OCI-M1 (cell line): ENCODE results near the gene PTPRE.

Experiments used
- DNase-seq: peaks from one replicate; lab custom pipeline; 2025; lab: John Stamatoyannopoulos, UW

The PTPRE gene

DNA sequence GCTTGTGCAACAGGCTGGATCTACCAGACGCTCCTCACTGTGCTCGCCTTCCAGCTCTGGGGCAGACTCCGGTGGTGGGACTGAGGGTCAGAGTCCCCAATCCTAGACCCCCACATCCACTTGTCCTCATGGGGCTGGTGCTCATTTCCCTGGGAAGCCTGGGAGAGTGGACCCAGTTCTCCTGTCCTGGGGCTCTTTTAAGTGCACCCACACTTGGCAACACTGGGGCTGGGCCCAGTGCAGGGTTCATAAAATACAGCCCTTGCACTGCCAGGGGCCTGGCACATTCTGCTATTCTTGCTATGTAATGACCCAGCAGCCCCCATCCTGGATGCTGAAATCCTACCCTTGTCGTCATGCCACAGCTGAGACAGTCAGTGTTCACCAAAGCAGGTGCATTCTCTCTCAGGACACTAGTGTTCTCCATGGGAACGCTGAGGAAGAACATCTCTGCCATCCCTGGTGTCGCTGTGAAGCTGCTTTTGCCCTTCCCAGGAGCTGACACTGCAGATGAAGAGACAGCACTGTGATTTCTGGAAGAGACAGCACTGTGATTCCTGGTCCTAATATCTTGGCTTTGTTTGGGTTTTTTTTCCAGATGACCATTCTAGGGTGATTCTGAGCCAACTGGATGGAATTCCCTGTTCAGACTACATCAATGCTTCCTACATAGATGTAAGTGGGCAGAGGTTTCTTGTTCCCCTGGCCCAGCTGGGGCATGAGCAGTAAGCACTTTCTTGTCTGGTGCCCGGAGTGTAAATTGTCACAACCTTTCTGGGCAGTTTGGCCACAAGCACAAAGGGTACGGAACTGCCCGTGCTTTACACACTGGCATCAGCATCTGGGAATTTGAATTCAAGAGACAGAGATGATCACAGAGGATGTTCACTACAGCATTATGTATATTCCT is 153.7 kb downstream of the PTPRE start:
- no peak for DNase-seq

DNA sequence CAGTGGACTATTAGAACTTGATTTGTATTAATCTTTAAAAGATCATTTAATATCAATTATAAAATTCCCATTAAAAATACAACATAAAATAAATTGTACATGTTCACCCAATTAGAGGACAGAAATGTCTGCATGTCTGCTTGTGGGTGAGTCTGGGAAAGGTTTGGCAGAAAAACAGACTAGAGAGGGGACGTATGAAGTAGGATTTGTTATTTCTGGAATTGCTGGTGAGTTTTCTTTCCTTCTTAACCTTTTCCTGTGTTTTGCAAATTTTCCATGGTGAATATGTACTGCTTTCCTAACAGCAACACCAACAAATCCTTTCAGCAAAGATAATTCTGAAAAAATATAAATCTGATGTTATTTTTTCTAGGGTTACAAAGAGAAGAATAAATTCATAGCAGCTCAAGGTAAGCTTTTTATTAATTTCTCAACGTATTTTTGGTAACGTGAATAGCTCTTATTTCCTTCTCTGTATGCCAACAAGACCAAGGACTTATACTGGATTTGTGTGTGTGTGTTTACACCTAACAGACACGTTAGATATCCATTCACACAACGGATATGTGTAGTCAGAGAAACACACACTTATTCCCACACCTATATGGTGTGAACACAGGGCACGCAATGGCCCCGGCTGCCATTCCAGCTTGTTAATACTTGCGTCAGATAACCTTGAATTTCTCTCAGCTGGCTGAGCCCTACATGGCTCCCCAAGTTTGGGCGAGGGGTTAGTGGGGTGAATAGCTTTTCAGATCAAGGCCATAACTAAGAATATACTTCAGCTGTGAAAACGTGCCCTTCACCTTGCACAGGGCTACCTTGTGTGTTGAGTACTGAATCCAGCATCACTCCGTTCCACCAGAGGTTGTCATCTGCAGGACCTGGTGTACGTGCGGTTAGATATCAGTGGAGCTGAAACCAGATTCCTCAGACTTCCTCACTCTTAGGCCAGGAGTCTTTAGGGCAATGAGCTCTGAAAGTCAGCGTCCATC is 154.7 kb downstream of the PTPRE start:
- no peak for DNase-seq

DNA sequence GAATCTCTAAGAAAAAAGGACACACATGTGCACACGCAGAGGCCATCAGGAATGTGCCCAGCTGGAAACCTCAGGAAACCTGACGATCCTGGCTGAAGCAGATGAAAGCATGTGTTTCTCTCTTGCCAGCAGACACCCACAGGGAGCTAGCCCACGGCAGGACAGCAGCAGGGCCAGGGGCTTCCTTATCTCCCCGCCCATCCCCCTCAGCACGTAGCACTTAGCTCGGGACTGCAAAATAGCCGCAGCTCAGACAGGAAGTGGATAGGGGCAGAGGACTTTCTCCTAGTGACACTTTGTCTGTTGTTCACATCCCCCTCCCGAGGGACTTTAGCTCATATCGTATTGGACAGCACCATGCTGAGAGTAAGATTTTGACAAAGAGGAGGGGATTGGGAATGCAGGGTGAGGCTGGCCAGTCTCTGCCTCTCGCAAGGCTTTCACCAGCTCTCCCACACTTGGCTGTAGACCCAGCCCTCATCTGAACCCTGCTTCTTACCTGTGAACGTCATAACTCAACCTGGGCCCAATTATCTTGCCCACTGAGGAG is 155.5 kb downstream of the PTPRE start:
- no peak for DNase-seq

DNA sequence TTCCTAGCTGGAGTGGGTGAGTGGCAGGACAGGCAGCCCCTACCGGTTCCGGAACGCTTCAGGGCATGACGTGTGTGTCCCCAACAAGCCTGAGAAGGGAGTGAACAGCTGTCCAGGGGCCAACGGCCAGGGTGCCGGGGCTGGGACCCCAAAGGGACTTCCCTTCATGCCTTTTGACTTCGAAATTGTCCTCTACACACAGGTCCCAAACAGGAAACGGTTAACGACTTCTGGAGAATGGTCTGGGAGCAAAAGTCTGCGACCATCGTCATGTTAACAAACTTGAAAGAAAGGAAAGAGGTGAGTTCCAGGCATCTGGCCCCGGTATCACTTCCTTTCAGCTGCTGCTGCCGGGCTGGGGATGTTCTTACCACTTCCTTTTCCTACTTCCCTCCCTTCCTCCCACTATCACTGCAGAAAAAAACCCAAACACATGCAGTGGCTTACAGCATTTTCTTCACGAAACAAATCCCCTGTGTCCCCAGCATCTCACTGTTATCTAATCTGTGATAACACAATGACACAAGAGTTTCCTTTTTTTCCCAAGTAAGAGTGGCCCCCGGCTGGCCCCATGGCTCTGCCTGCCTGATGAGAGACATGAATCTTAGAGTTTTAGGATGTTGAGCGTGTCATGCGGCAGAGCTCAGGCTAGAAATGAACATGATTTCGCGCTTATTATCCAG is 156.1 kb downstream of the PTPRE start:
- peak; percentile 19 for DNase-seq

DNA sequence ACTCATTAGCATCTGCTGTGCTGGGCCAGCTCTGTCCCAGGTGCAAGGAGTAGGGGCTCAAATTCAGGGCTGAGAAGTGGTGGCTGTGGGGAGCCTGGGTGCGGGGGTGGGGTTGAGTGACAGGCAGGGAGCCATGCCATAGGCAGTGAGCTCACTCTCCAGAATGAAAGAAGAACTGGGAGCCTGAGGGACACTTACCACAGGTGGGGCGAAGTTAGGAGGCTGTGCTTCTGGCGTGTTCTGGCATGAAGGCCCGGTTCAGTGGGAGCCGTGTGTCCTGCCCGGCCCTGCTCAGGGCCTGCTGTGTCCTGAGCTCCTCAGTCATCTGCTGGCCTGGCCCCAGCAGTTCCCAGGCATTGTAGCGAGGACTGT is 156.8 kb downstream of the PTPRE start:
- no peak for DNase-seq

DNA sequence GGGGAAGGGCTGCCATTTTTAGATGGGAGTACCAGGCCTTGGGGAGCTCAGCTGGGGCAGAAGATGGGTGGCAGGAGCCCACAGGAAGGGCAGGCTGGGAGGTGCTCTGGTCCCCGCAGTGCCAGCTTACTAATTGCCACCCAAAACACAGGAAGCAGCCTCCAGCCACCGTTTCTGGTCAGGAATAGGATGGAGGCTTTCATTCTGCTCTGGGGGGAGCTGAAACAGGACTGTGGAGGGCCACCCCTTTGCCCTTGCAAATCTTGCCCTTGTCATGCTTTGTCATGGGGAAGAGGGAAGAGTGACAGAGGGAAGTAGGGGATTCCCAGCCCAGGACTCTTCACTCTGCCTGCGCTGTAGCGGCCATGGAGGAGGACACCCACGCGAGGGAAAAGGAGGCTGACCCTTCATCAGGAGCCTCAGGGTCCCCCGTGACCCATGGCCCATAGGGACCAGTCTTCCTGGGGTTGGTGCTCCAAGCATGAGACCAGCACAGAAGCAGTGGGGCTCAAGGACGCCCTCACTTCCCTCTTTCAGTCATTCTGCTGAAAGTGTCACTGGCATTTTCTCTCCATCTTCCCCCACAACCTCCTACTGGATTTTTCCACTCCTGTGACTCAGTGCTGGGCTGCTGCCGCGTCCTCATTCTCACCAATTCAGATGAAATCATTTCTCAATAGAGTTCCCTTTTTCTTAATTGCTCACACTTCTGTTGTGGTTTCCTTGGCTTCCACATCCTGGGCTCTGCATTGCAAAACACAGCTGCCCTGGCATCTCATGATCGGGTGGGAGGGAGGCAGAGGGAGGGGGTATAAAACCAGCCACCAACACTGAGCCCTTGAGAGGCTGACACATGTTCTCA is 157.4 kb downstream of the PTPRE start:
- DNase-seq: peak; percentile 84

DNA sequence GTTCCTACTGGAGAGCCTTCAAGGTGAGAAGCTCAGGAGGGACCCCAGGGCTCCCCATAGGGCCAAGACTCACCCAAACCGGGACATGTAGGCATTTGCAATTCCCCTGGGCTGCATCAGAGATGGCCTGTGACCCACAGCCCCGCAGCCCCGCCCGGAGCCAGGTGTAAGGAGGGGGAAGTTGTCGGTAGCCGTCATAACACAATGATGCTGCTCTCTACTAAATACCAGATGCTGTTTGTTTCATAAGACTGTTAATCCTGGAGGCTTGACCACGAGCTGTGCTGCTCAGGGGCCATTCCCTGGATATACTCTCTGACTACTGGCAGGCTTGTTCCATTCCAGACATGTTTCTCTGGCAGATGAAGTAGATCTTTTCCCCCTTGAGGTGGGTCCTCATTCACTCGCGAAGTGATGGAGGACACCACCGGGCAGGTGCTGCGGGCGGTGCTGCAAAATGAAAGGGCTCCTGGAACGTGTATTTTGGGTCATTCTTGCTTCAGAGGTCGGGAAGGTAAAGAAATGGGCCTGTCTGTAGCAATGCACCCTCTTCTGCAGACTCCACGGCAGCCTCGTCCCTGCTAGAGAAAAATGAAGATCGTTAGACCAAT is 158.2 kb downstream of the PTPRE start:
- no peak for DNase-seq

DNA sequence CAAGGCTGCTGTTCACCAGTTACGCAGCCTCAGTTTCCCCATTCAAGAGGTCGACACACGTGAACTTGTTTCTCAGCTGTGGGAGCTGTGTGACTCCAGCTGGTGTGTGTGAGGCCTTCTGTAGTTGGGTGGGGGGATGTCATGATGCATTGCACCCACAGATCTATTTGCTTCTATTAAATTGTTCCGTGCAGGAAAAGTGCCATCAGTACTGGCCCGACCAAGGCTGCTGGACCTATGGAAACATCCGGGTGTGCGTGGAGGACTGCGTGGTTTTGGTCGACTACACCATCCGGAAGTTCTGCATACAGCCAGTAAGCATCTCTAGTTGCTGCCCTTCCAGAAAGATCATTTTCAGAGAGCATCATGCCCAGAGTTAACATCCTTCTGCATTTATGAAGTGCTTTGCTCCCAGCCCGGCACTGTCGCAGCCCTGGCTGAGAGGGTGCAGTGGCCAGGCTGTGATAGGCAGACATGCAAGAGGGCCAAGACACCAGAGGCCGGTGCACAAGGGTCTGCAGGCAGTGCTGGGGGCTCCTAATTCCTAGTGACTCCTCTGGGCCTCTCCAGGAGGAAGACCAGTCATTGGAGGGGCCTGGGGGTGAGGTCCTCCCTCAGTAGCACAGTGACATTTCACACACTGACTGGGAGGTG is 159.1 kb downstream of the PTPRE start:
- no peak for DNase-seq

DNA sequence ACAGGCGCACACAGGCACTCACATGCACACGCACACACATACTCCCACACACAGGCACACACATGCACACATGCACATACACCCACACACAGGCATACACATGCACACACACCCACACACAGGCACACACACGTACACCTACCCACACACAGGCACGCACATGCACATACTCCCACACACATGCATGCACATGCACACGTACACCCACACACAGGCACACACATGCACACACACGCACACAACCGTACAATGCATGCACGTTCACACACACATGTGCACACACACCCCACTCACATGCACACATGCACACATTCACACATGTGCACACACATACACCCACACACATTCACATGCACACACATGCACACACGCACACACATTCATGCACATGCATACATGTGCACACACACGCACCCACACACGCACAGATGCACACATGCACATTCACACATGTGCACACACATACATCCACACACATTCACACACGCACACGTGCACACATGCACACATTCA is 160.0 kb downstream of the PTPRE start:
- no peak for DNase-seq

DNA sequence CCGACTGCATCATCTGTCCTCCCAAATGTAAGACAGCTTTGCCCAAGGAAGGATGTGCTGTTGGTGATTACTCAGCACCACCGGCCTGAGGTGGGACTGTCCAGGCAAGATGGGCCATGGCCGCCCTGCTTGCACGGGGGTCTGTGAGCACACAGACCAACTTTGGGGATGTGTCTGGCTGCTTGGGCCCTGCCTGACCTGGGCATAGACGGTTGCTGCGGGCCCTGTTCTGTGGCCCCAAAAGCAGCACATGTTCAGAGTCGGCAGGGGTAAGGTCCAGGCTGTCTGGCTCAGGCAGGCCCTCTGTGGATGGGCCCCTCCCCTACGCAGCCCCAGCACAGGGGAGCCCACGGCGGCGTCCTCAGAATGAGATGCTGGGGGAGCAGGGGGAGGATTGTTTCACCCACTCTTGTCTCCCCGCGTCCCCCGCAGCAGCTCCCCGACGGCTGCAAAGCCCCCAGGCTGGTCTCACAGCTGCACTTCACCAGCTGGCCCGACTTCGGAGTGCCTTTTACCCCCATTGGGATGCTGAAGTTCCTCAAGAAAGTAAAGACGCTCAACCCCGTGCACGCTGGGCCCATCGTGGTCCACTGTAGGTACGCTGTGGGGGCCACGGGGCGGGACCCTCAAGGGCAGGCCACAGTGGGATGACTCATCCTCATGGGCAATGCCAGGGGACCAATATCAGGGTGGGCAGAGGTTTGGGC is 160.9 kb downstream of the PTPRE start:
- no peak for DNase-seq

DNA sequence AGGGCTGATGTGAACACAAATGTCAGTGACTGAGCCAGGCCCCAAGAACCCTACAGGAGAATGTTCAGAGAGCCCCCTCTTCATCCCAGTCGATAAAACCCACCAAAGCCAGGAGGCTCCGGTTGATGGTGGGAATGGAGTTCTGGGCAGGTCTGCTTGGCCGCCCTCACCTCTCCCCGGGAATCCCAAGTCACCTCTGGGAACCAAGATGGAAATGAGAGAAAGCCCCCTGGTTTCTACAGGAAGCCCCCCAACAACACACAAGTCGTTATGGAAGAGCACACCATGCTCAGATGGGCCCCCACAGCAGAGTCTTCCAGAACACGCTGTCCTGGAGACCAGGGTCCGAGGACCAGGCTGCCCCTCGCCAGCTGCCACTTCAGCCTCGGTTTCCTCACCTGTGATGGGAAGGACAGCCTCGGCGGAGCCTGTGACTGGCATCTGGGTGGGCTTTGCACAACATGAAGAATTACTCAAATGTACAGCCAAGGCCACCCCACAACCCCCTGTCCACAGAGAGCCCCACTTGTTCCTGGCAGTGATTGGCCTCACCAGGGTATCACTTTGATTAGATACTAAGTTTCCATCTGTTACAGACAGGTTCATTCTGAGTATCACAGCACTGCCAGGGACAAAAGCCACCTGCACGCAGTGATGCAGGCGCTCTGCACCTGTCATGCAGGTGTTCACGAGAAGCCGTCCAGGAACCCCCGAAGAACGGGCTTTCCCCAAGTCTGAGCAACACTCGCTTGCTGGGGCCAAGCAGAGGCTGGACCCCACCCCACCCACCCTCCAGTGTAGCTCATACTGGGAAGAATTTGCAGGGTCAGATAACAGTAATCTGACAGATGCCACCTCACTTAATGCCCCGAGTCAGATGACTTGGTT is 161.7 kb downstream of the PTPRE start:
- no peak for DNase-seq

DNA sequence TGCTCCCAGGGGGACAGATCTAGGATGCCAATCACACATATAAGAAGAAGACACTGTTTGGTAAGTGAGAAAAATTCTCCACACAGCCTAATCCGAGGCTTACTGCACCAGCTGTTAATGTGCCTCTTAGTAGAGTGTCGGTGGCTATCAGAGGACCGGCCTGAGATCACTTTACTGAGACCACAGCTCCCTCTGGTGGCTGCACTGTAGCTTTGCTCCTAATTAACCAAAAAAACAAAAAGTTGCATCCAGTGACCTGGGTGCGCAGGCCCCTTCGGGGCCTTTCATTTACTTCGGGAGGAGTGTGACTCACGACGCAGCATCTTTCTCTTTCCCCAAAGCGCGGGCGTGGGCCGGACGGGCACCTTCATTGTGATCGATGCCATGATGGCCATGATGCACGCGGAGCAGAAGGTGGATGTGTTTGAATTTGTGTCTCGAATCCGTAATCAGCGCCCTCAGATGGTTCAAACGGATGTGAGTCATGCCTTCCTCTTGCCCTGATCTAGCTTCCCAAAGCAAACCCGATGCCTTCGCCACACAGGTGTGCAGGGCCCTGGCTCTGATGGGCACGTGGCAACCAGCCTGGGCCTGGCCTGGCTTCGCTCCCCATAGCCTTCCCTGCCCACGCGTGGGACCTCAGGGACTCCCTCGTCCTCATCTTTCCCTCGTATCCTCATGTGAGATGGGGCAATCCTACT is 162.6 kb downstream of the PTPRE start:
- DNase-seq: peak; percentile 79

DNA sequence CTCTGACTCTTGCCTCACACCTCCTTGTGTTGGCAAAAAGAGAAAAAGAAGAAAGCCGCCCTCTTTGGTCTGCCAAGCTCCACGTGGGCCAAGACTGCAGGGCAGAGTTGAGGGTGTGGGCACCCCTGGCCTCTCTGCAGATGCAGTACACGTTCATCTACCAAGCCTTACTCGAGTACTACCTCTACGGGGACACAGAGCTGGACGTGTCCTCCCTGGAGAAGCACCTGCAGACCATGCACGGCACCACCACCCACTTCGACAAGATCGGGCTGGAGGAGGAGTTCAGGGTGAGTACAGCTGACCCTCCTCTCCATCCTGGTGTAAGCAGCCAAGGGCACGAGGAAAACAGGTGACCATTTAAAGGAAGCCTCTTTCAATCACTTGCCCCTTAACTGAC is 163.3 kb downstream of the PTPRE start:
- no peak for DNase-seq

DNA sequence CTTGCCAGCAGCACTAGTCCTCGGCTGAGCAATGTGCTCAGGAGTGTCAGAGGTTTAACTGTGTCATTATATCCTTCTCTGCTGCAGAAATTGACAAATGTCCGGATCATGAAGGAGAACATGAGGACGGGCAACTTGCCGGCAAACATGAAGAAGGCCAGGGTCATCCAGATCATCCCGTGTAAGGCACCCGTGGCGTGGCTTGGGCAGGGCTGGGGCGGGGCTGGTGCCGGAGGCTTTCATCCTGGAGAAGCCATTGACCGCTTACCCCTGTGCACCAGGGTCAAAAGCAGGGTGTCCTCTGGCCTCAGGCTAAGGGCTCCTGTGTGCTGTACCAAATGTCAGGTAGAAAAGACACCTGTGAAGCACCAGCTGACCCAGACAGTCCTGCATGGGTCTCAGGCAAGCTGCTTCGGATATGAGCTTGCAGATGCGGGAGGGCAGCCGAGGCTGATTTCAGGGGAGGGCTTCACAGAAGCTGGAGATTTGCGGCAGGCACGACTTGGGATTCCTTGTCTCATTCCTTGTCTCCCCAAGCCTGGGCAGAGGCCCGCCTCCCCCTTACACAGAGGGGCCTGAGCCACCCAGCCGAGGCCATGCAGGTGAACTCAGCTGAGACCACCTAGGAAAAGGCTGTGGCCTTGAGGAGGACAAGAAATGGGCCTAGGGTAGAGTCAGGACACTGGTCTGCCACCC is 164.0 kb downstream of the PTPRE start:
- DNase-seq: no peak

DNA sequence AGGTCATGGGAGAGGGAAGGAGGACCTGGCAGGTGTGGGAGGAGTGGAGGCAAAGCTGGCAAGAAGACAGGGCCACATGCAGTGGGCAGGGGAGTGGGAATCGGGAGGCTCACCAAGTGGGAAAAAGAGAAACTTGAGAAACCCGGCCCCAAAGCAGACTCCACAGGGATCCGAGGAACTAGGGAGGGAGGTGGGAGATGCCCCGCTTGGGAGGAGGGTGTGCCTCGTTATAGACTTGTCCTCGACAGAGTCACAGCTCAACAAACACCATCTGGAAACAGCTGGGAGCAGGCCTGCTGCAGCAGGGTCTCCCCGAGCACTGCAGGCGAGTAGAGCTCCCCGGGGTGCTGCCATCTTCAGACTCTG is 164.5 kb downstream of the PTPRE start:
- no peak for DNase-seq

DNA sequence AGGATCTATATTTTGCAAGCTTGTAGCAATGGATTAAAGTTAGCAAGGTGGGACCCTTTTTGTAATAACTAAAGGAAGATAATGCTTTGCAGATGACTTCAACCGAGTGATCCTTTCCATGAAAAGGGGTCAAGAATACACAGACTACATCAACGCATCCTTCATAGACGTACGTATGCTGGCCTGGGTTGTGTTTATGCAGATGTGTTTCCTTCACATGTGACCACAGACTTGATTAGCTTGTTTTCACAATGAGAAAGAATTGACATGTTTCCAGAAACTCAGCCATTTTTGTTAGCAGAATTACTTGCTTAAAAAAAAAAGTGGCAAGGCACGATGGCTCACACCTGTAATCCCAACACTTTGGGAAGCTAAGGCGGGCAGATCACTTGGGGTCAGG is 165.1 kb downstream of the PTPRE start:
- DNase-seq: no peak
